CD4-positive, CD25-positive, alpha-beta regulatory T cell (primary cell): ENCODE data around the gene TM4SF5. TPM values are rescaled to one million over a fixed set of nuclear protein-coding genes. Genes with fewer than 3 reads are reported as not detected.

Experiments
- ATAC-seq, 2 donors: fragments of 150-1000 bp; cut with Tn5 transposase; one replicate each; pipeline ENCODE4 v1.10.0; 2021; ENCODE audit warnings: low read depth in 2 of 2, moderate number of reproducible peaks in 2 of 2, moderate library complexity in 1 of 2
- DNase-seq, 3 donors: peaks; one replicate each; pipeline versions ENCODE4 v3.0.0 to v3.0.0-alpha.2; 2012 to 2022; ENCODE audit warnings: mixed read lengths in 1 of 3
- H3K27ac ChIP-seq: one replicate; pipeline ENCODE4 v1.7.0; 2013; ENCODE audit warnings: mild to moderate bottlenecking, low read length; ENCODE audit not compliant: insufficient read depth, poor library complexity, severe bottlenecking
- H3K27me3 ChIP-seq: one replicate; pipeline ENCODE4 v1.7.0; 2013; ENCODE audit warnings: low read length; ENCODE audit not compliant: control insufficient read depth, insufficient read depth
- H3K36me3 ChIP-seq: one replicate; pipeline ENCODE4 v1.7.0; 2013; ENCODE audit warnings: mild to moderate bottlenecking, low read length, moderate library complexity; ENCODE audit not compliant: control insufficient read depth, insufficient read depth
- H3K4me1 ChIP-seq: 2 replicates; pipeline ENCODE4 v1.7.0; 2013; ENCODE audit warnings: mild to moderate bottlenecking, low read length; ENCODE audit not compliant: insufficient read depth, control insufficient read depth, poor library complexity, severe bottlenecking
- H3K4me3 ChIP-seq: one replicate; pipeline ENCODE4 v1.7.0; 2013; ENCODE audit warnings: low read depth, mild to moderate bottlenecking, low read length, moderate library complexity
- H3K9me3 ChIP-seq, 2 experiments: 1 replicate in 1 of 2; 2 replicates in 1 of 2; pipeline ENCODE4 v1.7.0; 2013; ENCODE audit warnings: low read length in 2 of 2, mild to moderate bottlenecking in 1 of 2, moderate library complexity in 1 of 2; ENCODE audit not compliant: control insufficient read depth in 2 of 2
- H3K27ac Mint-ChIP-seq, 3 donors: one replicate each; pipeline ENCODE4 v1.8.0; 2020 to 2022; ENCODE audit warnings: mild to moderate bottlenecking in 3 of 3, mixed read lengths in 3 of 3, moderate library complexity in 2 of 3
- H3K27me3 Mint-ChIP-seq: one replicate; pipeline ENCODE4 v1.8.0; 2022; ENCODE audit warnings: mild to moderate bottlenecking, mixed read lengths
- H3K36me3 Mint-ChIP-seq: one replicate; pipeline ENCODE4 v1.8.0; 2020; ENCODE audit warnings: mixed read lengths
- H3K4me1 Mint-ChIP-seq, 4 donors: one replicate each; pipeline ENCODE4 v1.8.0; 2020 to 2022; ENCODE audit warnings: mixed read lengths in 4 of 4, mild to moderate bottlenecking in 1 of 4
- H3K4me3 Mint-ChIP-seq, 4 donors: one replicate each; pipeline ENCODE4 v1.8.0; 2020 to 2022; ENCODE audit warnings: mild to moderate bottlenecking in 4 of 4, mixed read lengths in 4 of 4, moderate library complexity in 3 of 4
- H3K9me3 Mint-ChIP-seq, 7 donors: one replicate each; pipeline ENCODE4 v1.8.0; 2020 to 2022; ENCODE audit warnings: mixed read lengths in 7 of 7, mild to moderate bottlenecking in 3 of 7, moderate library complexity in 2 of 7
- polyA plus RNA-seq, 4 donors: library from polyadenylated mRNA; unstranded; fragments of 300-500 nt; fragmentation: Illumina TruSeq; gene quantifications; one replicate each; pipeline ENCODE4 v1.2.3, GENCODE V29; 2021
- total RNA-seq: library from RNA; stranded (reverse); gene quantifications from one replicate; pipeline ENCODE4 v1.2.3, GENCODE V29; 2022

Gene TM4SF5
- total and polyA plus RNA-seq, 5 donors from 2014 or later = not detected

DNA sequence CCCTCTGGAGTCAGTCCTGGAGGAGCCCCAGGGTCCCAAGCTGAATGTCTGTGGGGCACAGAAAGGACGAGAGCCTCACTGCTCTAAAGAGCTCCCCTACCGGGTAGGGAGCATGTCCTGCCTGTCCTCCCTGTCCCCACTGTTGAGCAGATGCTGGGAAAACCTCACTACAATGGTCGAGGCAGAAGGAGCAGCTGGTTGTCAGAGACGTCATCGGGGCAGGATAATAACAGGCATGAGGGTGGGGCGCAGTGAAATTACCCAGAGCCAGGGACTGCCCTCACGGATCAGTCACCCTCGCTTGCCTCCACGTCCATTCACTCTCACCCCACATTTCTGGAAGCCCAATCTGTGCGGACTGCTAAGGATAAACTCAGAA is 538 bp downstream of the TM4SF5 start:
- ATAC-seq (no peak), DNase-seq (no peak)
- Mint-ChIP-seq H3K27me3 (peaks cover 18% of the 10 kb centered on the region), H3K27ac (no peak overlapping the region), H3K4me1 (peaks cover 0 to 14% (median 6%) of the 10 kb centered on the region in 4 donors), H3K4me3 (no peak overlapping the region), H3K36me3 (no peaks in the 10 kb centered on the region), H3K9me3 (peaks cover 0 to 1% (median 0%) of the 10 kb centered on the region in 7 donors)
- H3K4me1 ChIP-seq = peaks cover 5% of the 10 kb centered on the region
- H3K9me3 ChIP-seq = no peaks in the 10 kb centered on the region
- H3K36me3 ChIP-seq = no peaks in the 10 kb centered on the region
- no peak overlapping the region for H3K27ac ChIP-seq
- H3K27me3 ChIP-seq = no peaks in the 10 kb centered on the region
- no peak overlapping the region for H3K4me3 ChIP-seq

DNA sequence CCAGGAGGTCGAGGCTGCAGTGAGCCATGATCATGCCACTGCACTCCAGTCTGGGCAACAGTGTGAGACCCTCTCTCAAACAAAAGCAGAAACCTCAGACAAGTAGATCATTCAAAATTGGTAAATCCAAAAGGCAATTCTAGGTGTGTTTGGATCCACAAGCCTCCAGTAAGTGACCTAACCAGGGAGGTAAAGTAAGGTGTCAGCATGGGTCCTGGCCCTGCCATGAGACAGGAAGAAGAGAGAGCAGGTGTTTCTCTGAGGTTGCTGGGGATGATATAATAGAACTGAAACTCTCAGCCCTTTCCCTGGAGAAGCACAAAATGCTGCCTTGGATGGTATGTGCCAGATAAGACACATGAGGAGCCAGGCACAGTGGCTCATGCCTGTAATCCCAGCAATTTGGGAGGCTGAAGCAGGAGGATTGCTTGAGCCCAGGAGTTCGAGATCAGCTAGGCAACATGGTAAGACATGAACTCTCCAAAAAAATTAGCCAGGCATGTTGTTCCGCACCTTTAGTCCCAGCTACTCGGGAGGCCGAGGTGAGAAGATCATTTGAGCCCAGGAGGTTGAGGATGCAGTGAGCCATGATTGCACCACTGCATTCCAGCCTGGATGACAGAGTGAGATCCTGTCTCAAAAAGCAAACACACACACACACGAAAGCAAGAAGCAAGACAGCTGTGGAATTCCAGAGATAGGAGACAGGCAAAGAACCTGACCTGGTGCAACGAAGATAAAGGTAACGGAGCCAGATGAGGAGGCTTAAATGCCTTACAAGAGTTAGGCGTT is 6.5 kb downstream of the TM4SF5 start:
- Mint-ChIP-seq H3K27ac (peak overlapping the region in 1 of 3 donors; percentile 49), H3K4me1 (peaks cover 0 to 7% (median 0%) of the 10 kb centered on the region in 4 donors), H3K4me3 (no peak overlapping the region), H3K9me3 (peaks cover 0 to 3% (median 0%) of the 10 kb centered on the region in 7 donors), H3K27me3 (peaks cover 39% of the 10 kb centered on the region), H3K36me3 (no peaks in the 10 kb centered on the region)
- ATAC-seq (no peak), DNase-seq (no peak)
- H3K36me3 ChIP-seq = no peaks in the 10 kb centered on the region
- no peaks in the 10 kb centered on the region for H3K4me1 ChIP-seq
- H3K4me3 ChIP-seq = no peak overlapping the region
- H3K27ac ChIP-seq = no peak overlapping the region
- peaks cover 3% of the 10 kb centered on the region for H3K27me3 ChIP-seq
- H3K9me3 ChIP-seq = no peaks in the 10 kb centered on the region

DNA sequence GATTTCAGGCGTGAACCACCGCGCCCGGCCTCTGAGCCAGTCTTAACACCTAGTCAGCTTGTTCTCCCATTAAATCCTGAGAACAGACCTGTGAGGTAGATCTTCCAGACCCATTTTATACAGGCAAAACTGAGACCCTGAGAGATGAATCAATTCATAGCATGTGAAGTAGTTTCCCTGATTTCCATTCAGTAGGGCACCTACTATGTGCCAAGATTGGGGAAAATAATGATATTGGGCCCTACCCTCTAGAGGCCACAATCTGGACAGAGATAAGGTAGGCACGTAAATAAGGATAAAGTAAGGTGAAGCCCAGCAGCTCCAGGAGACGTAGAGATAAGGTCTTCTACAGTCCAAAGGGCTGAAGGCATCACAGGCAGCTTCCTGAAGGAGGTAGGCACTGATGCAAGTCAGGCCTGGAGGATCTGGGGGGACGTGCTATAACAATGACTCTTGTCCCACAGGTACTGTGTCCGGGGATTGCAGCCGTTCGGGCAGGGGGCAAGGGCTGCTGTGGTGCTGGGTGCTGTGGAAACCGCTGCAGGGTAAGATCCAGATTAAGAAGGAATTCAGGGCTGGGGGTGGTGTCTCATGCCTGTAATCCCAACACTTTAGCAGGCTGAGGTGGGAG is 8.8 kb downstream of the TM4SF5 start:
- DNase-seq = no peak
- peaks cover 3% of the 10 kb centered on the region for H3K36me3 Mint-ChIP-seq
- peak overlapping the region in 1 of 4 donors; percentile 47 for H3K4me3 Mint-ChIP-seq
- Histone ChIP-seq H3K4me3 (no peak overlapping the region), H3K27ac (no peak overlapping the region), H3K9me3 (no peaks in the 10 kb centered on the region), H3K27me3 (peaks cover 11% of the 10 kb centered on the region), H3K36me3 (no peaks in the 10 kb centered on the region), H3K4me1 (peaks cover 4% of the 10 kb centered on the region)
- ATAC-seq = no peak
- peaks cover 0 to 7% (median 4%) of the 10 kb centered on the region in 4 donors for H3K4me1 Mint-ChIP-seq
- H3K27me3 Mint-ChIP-seq = peaks cover 61% of the 10 kb centered on the region
- H3K9me3 Mint-ChIP-seq = peaks cover 0 to 4% (median 0%) of the 10 kb centered on the region in 7 donors
- H3K27ac Mint-ChIP-seq = no peak overlapping the region

GRCh38 chr17:4782652-4783051 is 11.0 kb downstream of the TM4SF5 start:
- Mint-ChIP-seq H3K4me3 (no peak overlapping the region), H3K36me3 (peaks cover 3% of the 10 kb centered on the region), H3K9me3 (peaks cover 0 to 2% (median 0%) of the 10 kb centered on the region in 7 donors), H3K4me1 (peaks cover 0 to 26% (median 9%) of the 10 kb centered on the region in 4 donors), H3K27me3 (peaks cover 71% of the 10 kb centered on the region), H3K27ac (no peak overlapping the region)
- Histone ChIP-seq H3K4me1 (peaks cover 15% of the 10 kb centered on the region), H3K27ac (no peak overlapping the region), H3K27me3 (peaks cover 18% of the 10 kb centered on the region), H3K36me3 (no peaks in the 10 kb centered on the region), H3K9me3 (no peaks in the 10 kb centered on the region), H3K4me3 (no peak overlapping the region)
- DNase-seq = no peak
- no peak for ATAC-seq

GRCh38 chr17:4785311-4786105 is 13.8 kb downstream of the TM4SF5 start:
- ATAC-seq (no peak), DNase-seq (no peak)
- Histone ChIP-seq H3K4me3 (no peak overlapping the region), H3K27ac (no peak overlapping the region), H3K4me1 (peaks cover 32% of the 10 kb centered on the region), H3K9me3 (no peaks in the 10 kb centered on the region), H3K36me3 (no peaks in the 10 kb centered on the region), H3K27me3 (peaks cover 22% of the 10 kb centered on the region)
- Mint-ChIP-seq H3K27ac (no peak overlapping the region), H3K4me1 (peaks cover under 1 to 38% (median 11%) of the 10 kb centered on the region in 4 donors), H3K9me3 (peaks cover 0 to 2% (median 0%) of the 10 kb centered on the region in 7 donors), H3K36me3 (peaks cover 3% of the 10 kb centered on the region), H3K27me3 (peaks cover 70% of the 10 kb centered on the region), H3K4me3 (no peak overlapping the region)

DNA sequence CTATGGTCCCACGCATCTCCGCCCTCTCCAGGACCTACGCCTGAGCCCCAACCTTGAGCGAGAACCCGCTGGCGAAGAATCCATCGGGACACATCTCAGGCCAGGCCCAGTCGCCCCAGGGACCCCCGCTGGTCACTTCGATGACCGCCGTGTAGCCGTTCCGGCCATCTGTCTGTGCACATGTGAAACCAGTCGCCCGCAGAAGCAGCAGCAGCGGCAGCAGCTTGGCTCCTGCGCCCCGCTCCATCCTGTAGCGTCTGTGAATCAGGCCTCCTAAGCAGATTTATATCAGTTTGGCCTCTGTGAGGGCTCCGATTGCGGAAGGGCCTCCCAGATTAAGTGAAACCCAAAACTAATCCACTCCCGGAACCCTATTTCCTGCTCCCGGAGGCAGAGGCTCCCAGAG is 14.4 kb downstream of the TM4SF5 start, which contains the start of gene VMO1:
Gene VMO1 (minus strand): TSS at position 259 of the 406 bp plus-strand sequence. CDS start 12 bp downstream, at position 247.
- no peak for DNase-seq
- no peaks in the 10 kb centered on the region for H3K9me3 ChIP-seq

DNA sequence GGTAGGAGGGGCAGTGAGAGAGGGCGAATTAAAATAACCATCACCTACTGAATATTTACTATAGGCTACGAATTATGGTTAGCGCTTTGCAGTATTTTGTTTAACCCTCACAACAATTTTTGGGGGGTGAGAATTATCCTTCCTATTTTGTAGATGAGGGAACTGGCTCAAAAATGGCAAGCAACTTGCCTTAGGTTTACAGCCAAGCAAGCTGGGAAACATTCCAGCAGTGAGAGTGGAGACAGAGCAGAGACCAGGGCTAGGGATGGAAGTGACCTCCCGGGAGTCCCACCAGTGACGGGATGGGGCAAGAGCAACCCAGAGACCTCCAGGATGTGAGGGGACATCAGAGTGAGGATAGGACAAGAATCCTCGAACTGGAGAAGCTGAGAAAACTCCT is 14.8 kb downstream of the TM4SF5 start:
- Histone ChIP-seq H3K4me3 (no peak overlapping the region), H3K9me3 (no peaks in the 10 kb centered on the region), H3K36me3 (no peaks in the 10 kb centered on the region), H3K27ac (no peak overlapping the region), H3K4me1 (peaks cover 34% of the 10 kb centered on the region), H3K27me3 (peaks cover 22% of the 10 kb centered on the region)
- DNase-seq (no peak), ATAC-seq (no peak)
- Mint-ChIP-seq H3K9me3 (peaks cover 0 to 2% (median 0%) of the 10 kb centered on the region in 7 donors), H3K27ac (no peak overlapping the region), H3K4me3 (peak overlapping the region in 2 of 4 donors; percentile 61 to 86), H3K27me3 (peaks cover 64% of the 10 kb centered on the region), H3K36me3 (peaks cover 3% of the 10 kb centered on the region), H3K4me1 (peaks cover 5 to 43% (median 15%) of the 10 kb centered on the region in 4 donors)

More for the DNA sequence above, 14.4 kb downstream of the TM4SF5 start, which contains the start of gene VMO1:
- H3K27me3 ChIP-seq = peaks cover 22% of the 10 kb centered on the region
- H3K36me3 Mint-ChIP-seq = peaks cover 3% of the 10 kb centered on the region
- H3K4me1 Mint-ChIP-seq = peaks cover 5 to 41% (median 15%) of the 10 kb centered on the region in 4 donors
- peaks cover 34% of the 10 kb centered on the region for H3K4me1 ChIP-seq
- no peaks in the 10 kb centered on the region for H3K36me3 ChIP-seq
- no peak within 1 kb of the TSS for H3K4me3 ChIP-seq
- peaks cover 64% of the 10 kb centered on the region for H3K27me3 Mint-ChIP-seq
- no peak for ATAC-seq
- peak within 1 kb of the TSS in 3 of 4 donors; percentile 50 to 86 (median 61) for H3K4me3 Mint-ChIP-seq
- no peak within 1 kb of the TSS for H3K27ac ChIP-seq
- H3K9me3 Mint-ChIP-seq = peaks cover 0 to 2% (median 0%) of the 10 kb centered on the region in 7 donors
- H3K27ac Mint-ChIP-seq = peak within 1 kb of the TSS in 1 of 3 donors; percentile 9
